HepG2 (cell line): ENCODE results near the gene SDE2. TPM values are rescaled to one million over a fixed set of nuclear protein-coding genes. Genes with fewer than 3 reads are reported as not detected.

Source experiments
- ASH2L ChIP-seq: fragments of 300-600, 200-600 bp; sonication (generic); IDR thresholded peaks from 2 replicates; pipeline ENCODE4 v1.7.0; 2017; ENCODE audit warnings: low read depth, mild to moderate bottlenecking, moderate library complexity, mixed read lengths, low read length; ENCODE audit not compliant: insufficient read length
- ATF5 ChIP-seq: sonication (generic); formaldehyde crosslinking; IDR thresholded peaks from 2 replicates; pipeline ENCODE4 v1.4.0; 2020; ENCODE audit warnings: mild to moderate bottlenecking, low read depth, missing genetic modification reagents
- ELF4 ChIP-seq: sonication (generic); formaldehyde crosslinking; IDR thresholded peaks from 2 replicates; pipeline ENCODE4 v1.5.0; 2020; ENCODE audit warnings: missing genetic modification reagents, mild to moderate bottlenecking, moderate library complexity, borderline replicate concordance
- FOXK1 ChIP-seq: sonication (generic); formaldehyde crosslinking; IDR thresholded peaks from 2 replicates; pipeline ENCODE4 v1.4.0; 2020; ENCODE audit warnings: low read depth, missing genetic modification reagents, borderline replicate concordance
- HNF4A ChIP-seq: sonication (generic); formaldehyde crosslinking; IDR thresholded peaks from 2 replicates; pipeline ENCODE4 v1.4.0; 2020; ENCODE audit warnings: missing genetic modification reagents
- HNRNPL ChIP-seq: fragments of 200-400 bp; formaldehyde crosslinking; IDR thresholded peaks from 2 replicates; pipeline ENCODE4 v1.6.1; 2017; ENCODE audit warnings: mild to moderate bottlenecking, low read depth, low read length
- NR0B2 ChIP-seq: sonication (generic); formaldehyde crosslinking; IDR thresholded peaks from 2 replicates; pipeline ENCODE4 v1.4.0; 2020; ENCODE audit warnings: mild to moderate bottlenecking, missing genetic modification reagents
- RERE ChIP-seq: IDR thresholded peaks from 2 replicates; pipeline ENCODE4 v1.6.1; 2016; ENCODE audit warnings: low read depth, missing genetic modification reagents, missing compliant biosample characterization
- ZNF234 ChIP-seq: sonication (generic); formaldehyde crosslinking; conservative IDR thresholded peaks from 2 replicates; pipeline ENCODE4 v1.5.1; 2020; ENCODE audit warnings: mild to moderate bottlenecking, missing genetic modification reagents
- ZNF280B ChIP-seq: sonication (generic); formaldehyde crosslinking; IDR thresholded peaks from 2 replicates; pipeline ENCODE4 v1.5.0; 2020; ENCODE audit warnings: missing genetic modification reagents, mild to moderate bottlenecking, borderline replicate concordance
- ZNF570 ChIP-seq: sonication (generic); formaldehyde crosslinking; IDR thresholded peaks from 2 replicates; pipeline ENCODE4 v1.4.0; 2020; ENCODE audit warnings: mild to moderate bottlenecking, missing genetic modification reagents, borderline replicate concordance
- ZNF646 ChIP-seq: sonication (generic); formaldehyde crosslinking; IDR thresholded peaks from 2 replicates; pipeline ENCODE4 v1.9.0; 2021; ENCODE audit warnings: mild to moderate bottlenecking, missing genetic modification reagents
- ZNF766 ChIP-seq: sonication (generic); formaldehyde crosslinking; IDR thresholded peaks from 2 replicates; pipeline ENCODE4 v1.5.0; 2020; ENCODE audit warnings: missing genetic modification reagents, borderline replicate concordance
- ZSCAN21 ChIP-seq: sonication (generic); formaldehyde crosslinking; IDR thresholded peaks from 2 replicates; pipeline ENCODE4 v1.8.0; 2022; ENCODE audit warnings: mild to moderate bottlenecking, missing genetic modification reagents, moderate library complexity, borderline replicate concordance
- polyA plus RNA-seq, 8 experiments: library from polyadenylated mRNA; depleted of rRNA in 3 of 8; stranded (reverse) in 7 of 8; unstranded in 1 of 8; fragments of >200 nt; fragmentation: Illumina TruSeq in 4 of 8; extraction: Trizol in 4 of 8; gene quantifications; 2 replicates each; pipeline versions ENCODE4 v1.2.1 to v1.2.3, GENCODE V29; 2011 to 2016; ENCODE audit warnings: low read depth in 4 of 8, missing spikeins in 1 of 8, mixed read lengths in 1 of 8; ENCODE audit not compliant: insufficient read depth in 1 of 8
- total RNA-seq, 5 experiments: library from RNA; depleted of rRNA; stranded (reverse); fragments of >200 nt; fragmentation: Illumina TruSeq; extraction: Trizol; gene quantifications; 2 replicates each; pipeline ENCODE4 v1.2.3, GENCODE V29; 2016; ENCODE audit warnings: low read depth in 1 of 5

The SDE2 gene
- total and polyA plus RNA-seq, 2 of the 13 experiments (the other 11 are each of a cell fraction or from before 2014, with no cell fraction given): 10.8 to 19.6 TPM

- TF ChIP-seq ELF4 (CRISPR knock-in tag) (no peak), ZSCAN21 (CRISPR knock-in tag) (no peak), ZNF570 (CRISPR knock-in tag) (no peak), ZNF234 (CRISPR knock-in tag) (no peak), ATF5 (CRISPR knock-in tag) (no peak), RERE (CRISPR knock-in tag) (no peak), ZNF766 (CRISPR knock-in tag) (no peak), FOXK1 (no peak), HNF4A (CRISPR knock-in tag) (peak; percentile 34), ZNF646 (no peak), HNRNPL (no peak), NR0B2 (no peak), ZNF280B (CRISPR knock-in tag) (no peak), ASH2L (peak; percentile 33)
Observed at GRCh38 chr1:226029093-226029496, 30.0 kb upstream of the SDE2 start (continued).
